Left colon (tissue), 2 donors: ENCODE results near the gene USP16. TPM values are rescaled to one million over a fixed set of nuclear protein-coding genes. Genes with fewer than 3 reads are reported as not detected.

ENCODE experiments used
- total RNA-seq, 2 donors: library from RNA; stranded (reverse); fragmentation: NEBNext Ultra II Directional; extraction: Animal tissue kit (Norgen Biotek cat#: 25700); gene quantifications; one replicate each; pipeline ENCODE4 v1.2.1, GENCODE V29; 2021
- donor health status: DM: no; HTN: no; CAD: no.
- donor health status: DM: yes; HTN: yes; CAD: no.

Gene USP16
- total RNA-seq, 2 donors from 2014 or later, result 33.4 to 36.1 TPM

Other genes with a start within 250 kb of the USP16 start
- gene LTN1, start 31.8 kb upstream of the USP16 start, total RNA-seq, result 10 to 100 TPM; 25.9 to 28.5 TPM
- gene RWDD2B, start 5.3 kb upstream of the USP16 start, total RNA-seq, result 1 to 10 TPM; 8.2 to 9.2 TPM
- gene CCT8, start 49.0 kb downstream of the USP16 start, total RNA-seq, result 10 to 100 TPM; 79.6 to 86.4 TPM
- 1 to 10 TPM; 4.0 to 4.4 TPM for gene MAP3K7CL, start 106.0 kb downstream of the USP16 start, total RNA-seq